Thoracic aorta (tissue), 2 donors: ENCODE data around the gene NHEJ1. TPM values are rescaled to one million over a fixed set of nuclear protein-coding genes. Genes with fewer than 3 reads are reported as not detected.

Experiments used
- ATAC-seq: fragments of 150-250 bp; one replicate; pipeline ENCODE4 v1.8.0; 2017; ENCODE audit warnings: low read depth; ENCODE audit not compliant: insufficient number of reproducible peaks, low FRiP score
- DNase-seq: peaks from one replicate; pipeline ENCODE4 v3.0.0-alpha.2; 2020; ENCODE audit warnings: low spot score
- H3K27ac ChIP-seq, 2 donors: fragments of 200-600 bp; sonication (generic); 1 replicate in 1 of 2; 2 replicates in 1 of 2; pipeline ENCODE4 v1.5.1; 2016; ENCODE audit warnings: mild to moderate bottlenecking in 2 of 2, moderate library complexity in 2 of 2
- H3K27me3 ChIP-seq: fragments of 200-600 bp; sonication (generic); replicated peaks from 2 replicates; pipeline ENCODE4 v1.6.0; 2016; ENCODE audit warnings: mild to moderate bottlenecking; ENCODE audit not compliant: insufficient read depth
- H3K36me3 ChIP-seq: fragments of 200-600 bp; sonication (generic); one replicate; pipeline ENCODE4 v1.5.1; 2016
- H3K4me1 ChIP-seq, 2 donors: fragments of 200-600 bp; sonication (generic); 1 replicate in 1 of 2; 2 replicates in 1 of 2; pipeline versions ENCODE4 v1.5.1 to v1.6.0; 2016; ENCODE audit warnings: low read depth in 2 of 2, mild to moderate bottlenecking in 1 of 2; ENCODE audit not compliant: control insufficient read depth in 1 of 2
- H3K4me3 ChIP-seq: fragments of 200-600 bp; sonication (generic); 2 replicates; pipeline ENCODE4 v1.5.1; 2016; ENCODE audit warnings: mild to moderate bottlenecking
- H3K9me3 ChIP-seq: fragments of 200-600 bp; sonication (generic); 2 replicates; pipeline ENCODE4 v1.5.1; 2016
- CTCF ChIP-seq: fragments of 200-600 bp; sonication (generic); IDR thresholded peaks from one replicate; pipeline ENCODE4 v1.5.1; 2019; ENCODE audit warnings: antibody characterized with exemption
- total RNA-seq, 2 donors: library from RNA; depleted of rRNA; stranded (reverse); fragments of >200 nt; gene quantifications; one replicate each; pipeline versions ENCODE4 v1.1.0 to v1.2.3, GENCODE V29; 2016

The NHEJ1 gene
- total RNA-seq, 2 donors from 2014 or later = 10.3 to 14.5 TPM

- ATAC-seq (no peak), DNase-seq (no peak)
- H3K27ac ChIP-seq = no peak overlapping the region
- H3K4me1 ChIP-seq = peaks cover 30 to 40% of the 10 kb centered on the region in 2 donors
- peaks cover 18% of the 10 kb centered on the region for H3K27me3 ChIP-seq
- H3K4me3 ChIP-seq = no peak overlapping the region
- H3K36me3 ChIP-seq = no peaks in the 10 kb centered on the region
- H3K9me3 ChIP-seq = no peaks in the 10 kb centered on the region
- no peak for TF ChIP-seq CTCF
Observed at GRCh38 chr2:219056176-219056895, 104.3 kb downstream of the NHEJ1 start.

- TF ChIP-seq CTCF = no peak
- H3K27me3 ChIP-seq = peaks cover 13% of the 10 kb centered on the region
- no peak overlapping the region for H3K27ac ChIP-seq
- H3K36me3 ChIP-seq = no peaks in the 10 kb centered on the region
- H3K4me1 ChIP-seq = peaks cover 26 to 31% of the 10 kb centered on the region in 2 donors
- no peak for DNase-seq
- H3K4me3 ChIP-seq = no peak overlapping the region
- no peaks in the 10 kb centered on the region for H3K9me3 ChIP-seq
- no peak for ATAC-seq
Observed at GRCh38 chr2:219054956-219055903, 105.4 kb downstream of the NHEJ1 start.

- H3K27me3 ChIP-seq = no peaks in the 10 kb centered on the region
- no peaks in the 10 kb centered on the region for H3K4me1 ChIP-seq
- ATAC-seq = no peak
- H3K9me3 ChIP-seq = no peaks in the 10 kb centered on the region
- H3K36me3 ChIP-seq = no peaks in the 10 kb centered on the region
- no peak overlapping the region for H3K4me3 ChIP-seq
- TF ChIP-seq CTCF = no peak
- no peak overlapping the region for H3K27ac ChIP-seq
- DNase-seq = no peak
Observed at GRCh38 chr2:219049282-219049681, 111.3 kb downstream of the NHEJ1 start.

GRCh38 chr2:219045937-219046550 is 114.6 kb downstream of the NHEJ1 start:
- Histone ChIP-seq H3K27ac (no peak overlapping the region), H3K4me3 (no peak overlapping the region), H3K9me3 (no peaks in the 10 kb centered on the region), H3K36me3 (no peaks in the 10 kb centered on the region), H3K27me3 (no peaks in the 10 kb centered on the region), H3K4me1 (peaks cover 0 to 4% of the 10 kb centered on the region in 2 donors)
- ATAC-seq (no peak), DNase-seq (no peak)
- no peak for TF ChIP-seq CTCF

GRCh38 chr2:219042750-219043149 is 117.9 kb downstream of the NHEJ1 start:
- Histone ChIP-seq H3K4me1 (peaks cover 0 to 4% of the 10 kb centered on the region in 2 donors), H3K27ac (no peak overlapping the region), H3K27me3 (no peaks in the 10 kb centered on the region), H3K4me3 (no peak overlapping the region), H3K36me3 (no peaks in the 10 kb centered on the region), H3K9me3 (no peaks in the 10 kb centered on the region)
- no peak for DNase-seq
- no peak for TF ChIP-seq CTCF
- ATAC-seq = no peak
